GM12875 (cell line): ENCODE results near the gene ARHGDIB.

Experiments
- H3K4me3 ChIP-seq: one replicate; pipeline ENCODE4 v1.5.1; 2011; ENCODE audit warnings: low read depth, low read length, control low read depth
- TF ChIP-seq, protein P1 (sequence below): IDR thresholded peaks from 2 replicates; pipeline ENCODE4 v1.5.1; 2011; ENCODE audit warnings: low read depth, mild to moderate bottlenecking, control low read depth, inconsistent platforms, low read length, moderate library complexity, borderline replicate concordance; ENCODE audit not compliant: insufficient read depth

The ARHGDIB gene

DNA sequence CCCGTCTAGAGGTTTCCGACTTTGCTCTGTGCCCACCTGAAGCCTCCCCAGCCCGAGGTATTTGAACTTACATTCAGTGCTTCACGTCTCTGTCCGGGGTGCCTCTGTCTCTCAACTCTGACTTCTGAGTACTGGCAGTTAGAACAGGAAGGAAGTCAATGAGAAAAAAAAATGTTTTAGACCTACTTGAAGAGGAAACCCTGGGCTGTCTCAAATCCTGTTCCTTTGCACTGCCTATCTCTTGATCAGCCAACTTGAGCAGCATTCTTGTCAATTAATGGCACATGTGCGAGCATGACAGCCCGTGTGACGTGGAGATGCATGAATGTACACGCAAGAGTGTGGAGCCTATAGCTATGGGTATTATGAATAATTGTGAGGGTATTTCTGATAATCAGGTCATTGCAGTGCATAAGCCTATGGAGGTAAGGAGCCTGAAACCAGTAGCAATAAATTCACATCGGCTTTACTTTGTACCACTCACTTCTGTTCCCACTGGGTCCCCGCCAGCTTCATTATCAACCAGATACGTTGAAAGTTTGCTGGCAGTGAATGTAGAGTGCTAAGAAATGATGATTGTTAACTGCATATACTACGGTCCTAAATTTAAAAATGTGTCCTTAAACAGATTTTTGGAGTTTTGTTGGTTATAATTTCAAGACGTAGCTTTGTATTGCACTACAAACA, at the start of gene ARHGDIB:
Gene ARHGDIB (minus strand): TSS at position 136 of the 687 bp plus-strand sequence. CDS start 10,889 bp downstream, outside the sequence.
- TF ChIP-seq, protein P1, sequence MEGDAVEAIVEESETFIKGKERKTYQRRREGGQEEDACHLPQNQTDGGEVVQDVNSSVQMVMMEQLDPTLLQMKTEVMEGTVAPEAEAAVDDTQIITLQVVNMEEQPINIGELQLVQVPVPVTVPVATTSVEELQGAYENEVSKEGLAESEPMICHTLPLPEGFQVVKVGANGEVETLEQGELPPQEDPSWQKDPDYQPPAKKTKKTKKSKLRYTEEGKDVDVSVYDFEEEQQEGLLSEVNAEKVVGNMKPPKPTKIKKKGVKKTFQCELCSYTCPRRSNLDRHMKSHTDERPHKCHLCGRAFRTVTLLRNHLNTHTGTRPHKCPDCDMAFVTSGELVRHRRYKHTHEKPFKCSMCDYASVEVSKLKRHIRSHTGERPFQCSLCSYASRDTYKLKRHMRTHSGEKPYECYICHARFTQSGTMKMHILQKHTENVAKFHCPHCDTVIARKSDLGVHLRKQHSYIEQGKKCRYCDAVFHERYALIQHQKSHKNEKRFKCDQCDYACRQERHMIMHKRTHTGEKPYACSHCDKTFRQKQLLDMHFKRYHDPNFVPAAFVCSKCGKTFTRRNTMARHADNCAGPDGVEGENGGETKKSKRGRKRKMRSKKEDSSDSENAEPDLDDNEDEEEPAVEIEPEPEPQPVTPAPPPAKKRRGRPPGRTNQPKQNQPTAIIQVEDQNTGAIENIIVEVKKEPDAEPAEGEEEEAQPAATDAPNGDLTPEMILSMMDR: no peak
- H3K4me3 ChIP-seq: peak within 1 kb of the TSS; percentile 89

DNA sequence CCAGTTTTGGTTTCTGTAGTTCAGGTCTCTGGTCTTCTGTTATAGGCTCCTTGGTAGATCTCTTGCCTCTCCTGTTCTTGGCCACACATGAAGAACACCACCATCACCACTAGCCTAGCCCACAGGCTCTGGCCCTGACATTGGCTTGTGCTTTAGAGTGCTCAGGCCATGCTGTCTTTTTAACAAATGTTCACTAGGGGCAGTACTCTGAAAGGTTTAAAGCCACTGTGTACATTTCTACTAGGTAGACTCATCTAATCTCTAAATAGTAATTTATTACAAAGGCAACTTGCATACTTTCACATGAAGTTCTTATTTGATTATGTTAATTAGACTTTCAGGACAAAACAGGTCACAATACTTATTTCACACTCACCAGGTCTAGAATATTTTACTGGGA, 49.8 kb upstream of the ARHGDIB start:
- TF ChIP-seq, protein P1: no peak
- H3K4me3 ChIP-seq: no peak overlapping the region

DNA sequence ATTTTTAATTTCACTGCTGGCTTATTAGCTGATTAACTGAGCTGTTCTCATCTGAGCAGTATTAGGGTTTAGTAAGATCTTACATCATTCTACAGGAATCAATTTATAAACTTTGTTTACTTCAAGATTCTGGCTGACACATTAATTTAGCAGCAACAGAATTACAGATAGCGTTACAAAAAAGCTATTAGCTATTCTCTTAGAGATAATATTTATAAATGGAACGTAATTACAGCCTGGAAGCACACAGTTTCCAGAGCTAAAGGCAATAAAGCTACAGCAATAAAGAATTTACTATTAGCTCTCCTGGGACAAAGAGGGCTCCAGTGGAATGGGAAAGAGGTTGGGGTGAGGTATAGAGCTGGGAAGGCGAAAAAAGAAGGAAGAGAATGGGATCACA, 46.1 kb upstream of the ARHGDIB start:
- TF ChIP-seq, protein P1: no peak
- H3K4me3 ChIP-seq: no peak overlapping the region

GRCh38 chr12:15005064-15005463, 43.7 kb upstream of the ARHGDIB start:
- TF ChIP-seq, protein P1: no peak
- H3K4me3 ChIP-seq: no peak overlapping the region

GRCh38 chr12:15004421-15004820, 43.0 kb upstream of the ARHGDIB start:
- TF ChIP-seq, protein P1: no peak

DNA sequence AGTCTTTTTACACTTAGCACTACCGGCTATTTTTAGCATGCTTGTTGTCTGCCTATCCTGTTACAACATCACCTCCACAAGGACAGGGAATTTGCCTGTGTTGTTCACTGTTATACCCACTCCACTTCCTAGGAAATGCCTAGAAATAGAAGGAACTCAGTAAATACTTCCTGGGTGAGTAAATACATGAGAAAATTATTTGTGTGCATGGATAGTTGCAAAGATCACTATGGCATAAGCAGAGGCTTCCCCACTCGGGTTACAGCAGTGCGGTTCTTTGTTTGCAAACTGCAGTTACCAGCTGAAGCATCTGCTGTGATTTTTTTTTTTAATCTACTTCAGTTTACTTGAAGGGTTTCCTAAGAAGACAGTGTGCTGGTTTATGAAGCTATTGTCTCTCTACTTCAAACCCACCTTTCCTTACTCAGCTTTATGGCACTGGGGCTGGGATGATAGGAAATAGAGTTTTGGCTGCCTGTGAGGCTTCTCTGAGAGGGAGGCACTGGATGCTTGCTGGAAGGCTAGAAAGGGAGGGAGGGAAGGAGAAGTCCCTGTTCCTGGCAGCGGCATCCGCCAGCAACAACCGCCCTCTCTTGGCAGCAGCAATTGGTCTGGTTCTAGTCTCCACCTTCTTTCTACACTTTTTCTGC, 40.5 kb upstream of the ARHGDIB start:
- TF ChIP-seq, protein P1: no peak
- H3K4me3 ChIP-seq: no peak overlapping the region

More at GRCh38 chr12:15004421-15004820, 43.0 kb upstream of the ARHGDIB start:
- H3K4me3 ChIP-seq: no peak overlapping the region

DNA sequence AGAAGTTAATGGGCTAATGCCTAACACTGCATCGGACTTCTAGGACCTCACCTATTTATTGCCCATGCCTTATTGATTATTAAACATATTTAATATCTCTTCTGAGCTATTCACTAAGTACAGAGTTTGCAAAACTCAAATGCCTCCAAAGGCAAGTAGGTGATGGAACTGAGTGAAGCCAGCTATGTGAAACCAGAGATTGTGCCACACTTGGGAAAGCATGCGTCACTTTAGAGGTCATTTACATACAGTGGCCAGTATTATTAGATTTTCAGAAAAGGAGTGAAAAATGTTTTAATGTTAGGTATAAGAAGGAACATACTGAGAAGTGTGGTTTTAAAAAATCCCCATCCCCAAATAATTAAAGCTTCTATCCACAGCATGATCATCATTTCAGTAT, 39.2 kb upstream of the ARHGDIB start:
- TF ChIP-seq, protein P1: no peak
- no peak overlapping the region for H3K4me3 ChIP-seq
